ENCODE measurements around the gene CNTNAP2. TPM values are rescaled to one million over a fixed set of nuclear protein-coding genes. Genes with fewer than 3 reads are reported as not detected.

CNTNAP2 gene
- total RNA-seq, 2 donors from 2014 or later = 171 to 228 TPM

- Mint-ChIP-seq H3K27ac (no peak overlapping the region), H3K9me3 (no peaks in the 10 kb centered on the region), H3K4me3 (no peak overlapping the region), H3K4me1 (peaks cover 27% of the 10 kb centered on the region), H3K27me3 (ENCODE audit: insufficient read depth) (no peaks in the 10 kb centered on the region), H3K36me3 (ENCODE audit: low read depth) (no peaks in the 10 kb centered on the region)
- no peaks in the 10 kb centered on the region for H3K36me3 ChIP-seq (ENCODE audit: control insufficient read depth, insufficient read depth, low read length)
- H3K27ac ChIP-seq (ENCODE audit: low read depth, low read length) = no peak overlapping the region
- no peak overlapping the region for H3K4me3 ChIP-seq (ENCODE audit: low read length)
- no peaks in the 10 kb centered on the region for H3K9me3 ChIP-seq (ENCODE audit: control insufficient read depth, low read length)
- TF ChIP-seq CTCF (conservative IDR thresholded peaks at IDR 0.05) = no peak
- WGBS, 2 experiments (ENCODE audit: insufficient coverage in 1 of 2, insufficient read length in 1 of 2) = 93 to 96% methylated on average over 4 to 8 of the region's 8 CpGs
- no peak overlapping the region for H3K9ac ChIP-seq (ENCODE audit: extremely low read depth, low read length, poor library complexity, severe bottlenecking)
- no peaks in the 10 kb centered on the region for H3K27me3 ChIP-seq (ENCODE audit: control insufficient read depth, insufficient read depth, low read length, poor library complexity, severe bottlenecking)
- H3K4me1 ChIP-seq (ENCODE audit: control insufficient read depth, insufficient read depth, low read length) = no peaks in the 10 kb centered on the region
- no peak for DNase-seq
Measured at GRCh38 chr7:148266795-148267194, 2150.2 kb downstream of the CNTNAP2 start.

DNA sequence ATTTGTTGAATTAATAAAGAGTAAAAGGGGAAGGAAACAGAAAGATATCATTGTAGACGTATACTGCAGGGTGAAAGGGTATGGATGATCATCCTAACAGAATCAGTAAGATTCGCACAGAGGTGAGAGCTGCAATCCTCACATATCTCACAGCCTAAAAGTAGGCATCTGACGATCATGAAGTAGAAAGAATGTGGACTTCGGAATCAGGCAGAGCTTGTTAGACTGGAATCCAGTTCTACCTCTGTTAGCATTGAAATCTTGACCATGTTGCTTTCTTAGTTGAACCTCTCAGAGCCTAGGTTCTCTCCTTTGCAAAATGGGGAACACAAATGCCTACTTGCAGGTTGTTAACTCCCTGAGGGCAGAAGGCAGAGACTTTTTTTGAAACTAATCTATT lies 2154.0 kb downstream of the CNTNAP2 start:
- Histone ChIP-seq H3K4me3 (ENCODE audit: low read length) (no peak overlapping the region), H3K27ac (ENCODE audit: low read depth, low read length) (no peak overlapping the region), H3K27me3 (ENCODE audit: control insufficient read depth, insufficient read depth, low read length, poor library complexity, severe bottlenecking) (no peaks in the 10 kb centered on the region), H3K9ac (ENCODE audit: extremely low read depth, low read length, poor library complexity, severe bottlenecking) (no peak overlapping the region), H3K9me3 (ENCODE audit: control insufficient read depth, low read length) (peaks cover 6% of the 10 kb centered on the region), H3K4me1 (ENCODE audit: control insufficient read depth, insufficient read depth, low read length) (no peaks in the 10 kb centered on the region), H3K36me3 (ENCODE audit: control insufficient read depth, insufficient read depth, low read length) (no peaks in the 10 kb centered on the region)
- WGBS, 2 experiments (ENCODE audit: insufficient coverage in 1 of 2, insufficient read length in 1 of 2) = 94 to 98% methylated on average over 4 of the region's 4 CpGs
- DNase-seq = no peak
- TF ChIP-seq CTCF (conservative IDR thresholded peaks at IDR 0.05) = no peak
- Mint-ChIP-seq H3K4me3 (no peak overlapping the region), H3K27ac (no peak overlapping the region), H3K27me3 (ENCODE audit: insufficient read depth) (no peaks in the 10 kb centered on the region), H3K36me3 (ENCODE audit: low read depth) (no peaks in the 10 kb centered on the region), H3K4me1 (peaks cover 14% of the 10 kb centered on the region), H3K9me3 (no peaks in the 10 kb centered on the region)

GRCh38 chr7:148274118-148274517 lies 2157.5 kb downstream of the CNTNAP2 start:
- Mint-ChIP-seq H3K4me3 (no peak overlapping the region), H3K9me3 (peaks cover 5% of the 10 kb centered on the region), H3K36me3 (ENCODE audit: low read depth) (no peaks in the 10 kb centered on the region), H3K27me3 (ENCODE audit: insufficient read depth) (no peaks in the 10 kb centered on the region), H3K4me1 (no peaks in the 10 kb centered on the region), H3K27ac (no peak overlapping the region)
- DNase-seq = no peak
- H3K27ac ChIP-seq (ENCODE audit: low read depth, low read length) = no peak overlapping the region
- peaks cover 6% of the 10 kb centered on the region for H3K9me3 ChIP-seq (ENCODE audit: control insufficient read depth, low read length)
- H3K4me1 ChIP-seq (ENCODE audit: control insufficient read depth, insufficient read depth, low read length) = no peaks in the 10 kb centered on the region
- WGBS, 2 experiments (ENCODE audit: insufficient coverage in 1 of 2, insufficient read length in 1 of 2) = 92 to 100% methylated on average over 2 to 3 of the region's 3 CpGs
- TF ChIP-seq CTCF (conservative IDR thresholded peaks at IDR 0.05) = no peak
- H3K27me3 ChIP-seq (ENCODE audit: control insufficient read depth, insufficient read depth, low read length, poor library complexity, severe bottlenecking) = no peaks in the 10 kb centered on the region
- no peaks in the 10 kb centered on the region for H3K36me3 ChIP-seq (ENCODE audit: control insufficient read depth, insufficient read depth, low read length)
- no peak overlapping the region for H3K4me3 ChIP-seq (ENCODE audit: low read length)
- H3K9ac ChIP-seq (ENCODE audit: extremely low read depth, low read length, poor library complexity, severe bottlenecking) = no peak overlapping the region
